K562 (cell line): ENCODE data around the gene DNASE2. TPM values are rescaled to one million over a fixed set of nuclear protein-coding genes. Genes with fewer than 3 reads are reported as not detected.

Experiments
- E2F3 ChIP-seq: fragments of 250-450 bp; sonication (Bioruptor Pico); IDR thresholded peaks from 2 replicates; pipeline ENCODE4 v1.4.0; 2020; ENCODE audit warnings: mild to moderate bottlenecking
- FIP1L1 ChIP-seq: fragments of 200-400 bp; formaldehyde crosslinking; IDR thresholded peaks from 2 replicates; pipeline ENCODE4 v1.6.1; 2018; ENCODE audit warnings: mild to moderate bottlenecking, low read depth, low read length; ENCODE audit not compliant: poor library complexity, severe bottlenecking
- FOSL1 ChIP-seq: fragments of 200-800 bp; sonication (Bioruptor generic); conservative IDR thresholded peaks from 2 replicates; pipeline ENCODE4 v1.6.1; 2016; ENCODE audit warnings: missing genetic modification characterization, missing compliant biosample characterization
- MBD1 ChIP-seq: fragments of 250-450 bp; sonication (Bioruptor Pico); IDR thresholded peaks from 2 replicates; pipeline ENCODE4 v1.8.0; 2022; ENCODE audit warnings: inconsistent platforms
- REST ChIP-seq, 2 experiments: fragments of 450-650 bp; formaldehyde crosslinking in 1 of 2; IDR thresholded peaks; 2 replicates each; pipeline versions ENCODE4 v1.4.0 to v1.6.1; 2014 to 2020; ENCODE audit warnings: mild to moderate bottlenecking in 2 of 2, borderline replicate concordance in 1 of 2, low read depth in 1 of 2
- SLC30A9 ChIP-seq: fragments of 250-450 bp; sonication (Bioruptor Pico); IDR thresholded peaks from 2 replicates; pipeline ENCODE4 v1.8.0; 2022; ENCODE audit warnings: mild to moderate bottlenecking, moderate library complexity
- SP1 ChIP-seq: sonication (generic); formaldehyde crosslinking; IDR thresholded peaks from 2 replicates; pipeline ENCODE4 v1.8.1; 2022; ENCODE audit warnings: mild to moderate bottlenecking, missing genetic modification reagents
- TCF3 ChIP-seq: sonication (generic); formaldehyde crosslinking; IDR thresholded peaks from 2 replicates; pipeline ENCODE4 v1.4.0; 2020; ENCODE audit warnings: mild to moderate bottlenecking, missing genetic modification reagents
- TFAP4 ChIP-seq: sonication (generic); formaldehyde crosslinking; IDR thresholded peaks from 2 replicates; pipeline ENCODE4 v1.8.0; 2022; ENCODE audit warnings: missing genetic modification reagents, mild to moderate bottlenecking, moderate library complexity, borderline replicate concordance
- TFE3 ChIP-seq: fragments of 450-650 bp; formaldehyde crosslinking; IDR thresholded peaks from 2 replicates; pipeline ENCODE4 v1.4.0; 2020; ENCODE audit warnings: mild to moderate bottlenecking, mixed read lengths
- TRIM25 ChIP-seq: fragments of 450-650 bp; IDR thresholded peaks from 2 replicates; pipeline ENCODE4 v1.7.0; 2016; ENCODE audit warnings: borderline replicate concordance
- ZFP36 ChIP-seq: fragments of 150-350 bp; IDR thresholded peaks from 2 replicates; pipeline ENCODE4 v1.6.1; 2018; ENCODE audit warnings: low read length, low read depth; ENCODE audit not compliant: partially characterized antibody
- polyA plus RNA-seq, 8 experiments: library from polyadenylated mRNA; depleted of rRNA in 4 of 8; stranded (reverse) in 5 of 8; unstranded in 3 of 8; fragments of >200 nt; fragmentation: Nextera tagmentation in 2 of 8; fragmentation: Illumina TruSeq in 1 of 8; extraction: Ambion mirVana in 2 of 8; extraction: Trizol in 1 of 8; gene quantifications; 2 replicates each; pipeline versions ENCODE4 v1.2.1 to v1.2.3, GENCODE V29; 2011 to 2014; ENCODE audit warnings: inconsistent platforms in 1 of 8, missing spikeins in 1 of 8
- total RNA-seq, 7 experiments: library from RNA; depleted of rRNA in 6 of 7; stranded (reverse); fragments of >200 nt in 6 of 7; fragmentation: Illumina TruSeq in 2 of 7; extraction: Trizol in 2 of 7; gene quantifications; 2 replicates each; pipeline versions ENCODE4 v1.2.1 to v1.2.3, GENCODE V29; 2011 to 2021; ENCODE audit warnings: low replicate concordance in 1 of 7

Gene DNASE2
- total and polyA plus RNA-seq, 9 of the 15 experiments (the other 6 are each of a cell fraction or from before 2014, with no cell fraction given) = 4.4 to 27.0 (median 20.2) TPM

- peak; percentile 97 for TF ChIP-seq ZFP36
- TF ChIP-seq TFE3 (CRISPR knock-in tag) = no peak
- TF ChIP-seq TCF3 (CRISPR knock-in tag) = no peak
- no peak for TF ChIP-seq E2F3
- no peak for TF ChIP-seq SLC30A9 (CRISPR knock-in tag)
- TF ChIP-seq FOSL1 (tag) = peak; percentile 60; the same call in 1 of the 2 replicates
- TF ChIP-seq TRIM25 = no peak
- no peak for TF ChIP-seq MBD1 (CRISPR knock-in tag)
- no peak for TF ChIP-seq REST (IDR thresholded peaks at IDR 0.05; ENCODE audit: borderline replicate concordance)
- no peak for TF ChIP-seq REST (CRISPR knock-in tag; IDR thresholded peaks at IDR 0.05; ENCODE audit: low read depth)
- peak; percentile 43; the same call in 1 of the 2 replicates for TF ChIP-seq TFAP4 (CRISPR knock-in tag)
- TF ChIP-seq FIP1L1 = no peak
- TF ChIP-seq SP1 (CRISPR knock-in tag) = no peak
These were observed 37.1 kb downstream of the DNASE2 start (continued) for GRCh38 chr19:12843999-12844732.
